T-helper 2 cell treated with Interferon-gamma antibody and Interleukin-4, amounts not matched to agents 5 μg/mL and 100 μg/mL, for 36 hours (primary cell): ENCODE results near the gene SORL1.
A peak's percentile ranks its signal among the peaks of the same experiment; 100 is the strongest.

ENCODE experiments used
- DNase-seq: peaks from one replicate; pipeline ENCODE4 v3.0.0; 2021; ENCODE audit warnings: low spot score
- H3K27ac Mint-ChIP-seq: one replicate; pipeline ENCODE4 v1.8.0; 2021; ENCODE audit warnings: mild to moderate bottlenecking, mixed read lengths
- H3K27me3 Mint-ChIP-seq: one replicate; pipeline ENCODE4 v1.8.0; 2021; ENCODE audit warnings: low read depth, mixed read lengths
- H3K36me3 Mint-ChIP-seq: one replicate; pipeline ENCODE4 v1.8.0; 2021; ENCODE audit warnings: low read depth, mixed read lengths
- H3K4me1 Mint-ChIP-seq: one replicate; pipeline ENCODE4 v1.8.0; 2021; ENCODE audit warnings: low read depth, mixed read lengths
- H3K4me3 Mint-ChIP-seq: one replicate; pipeline ENCODE4 v1.8.0; 2022; ENCODE audit warnings: mild to moderate bottlenecking, moderate library complexity, mixed read lengths
- H3K9me3 Mint-ChIP-seq: one replicate; pipeline ENCODE4 v1.8.0; 2021; ENCODE audit warnings: mixed read lengths

SORL1 gene

GRCh38 chr11:121453589-121454299 lies 1.6 kb downstream of the SORL1 start:
- peaks cover 79% of the 10 kb centered on the region for H3K4me1 Mint-ChIP-seq
- H3K9me3 Mint-ChIP-seq = no peaks in the 10 kb centered on the region
- no peaks in the 10 kb centered on the region for H3K27me3 Mint-ChIP-seq
- peaks cover 54% of the 10 kb centered on the region for H3K36me3 Mint-ChIP-seq
- H3K27ac Mint-ChIP-seq = peak overlapping the region; percentile 70
- DNase-seq = no peak
- peak overlapping the region; percentile 99 for H3K4me3 Mint-ChIP-seq

- Mint-ChIP-seq H3K9me3 (no peaks in the 10 kb centered on the region), H3K27me3 (no peaks in the 10 kb centered on the region), H3K27ac (peak overlapping the region; percentile 43), H3K36me3 (peaks cover 66% of the 10 kb centered on the region), H3K4me1 (peaks cover 79% of the 10 kb centered on the region), H3K4me3 (peak overlapping the region; percentile 99)
- no peak for DNase-seq
These were observed 3.0 kb downstream of the SORL1 start for GRCh38 chr11:121455115-121455514.

GRCh38 chr11:121456151-121456550 lies 4.0 kb downstream of the SORL1 start:
- H3K9me3 Mint-ChIP-seq = no peaks in the 10 kb centered on the region
- DNase-seq = no peak
- H3K4me1 Mint-ChIP-seq = peaks cover 77% of the 10 kb centered on the region
- peak overlapping the region; percentile 63 for H3K4me3 Mint-ChIP-seq
- no peaks in the 10 kb centered on the region for H3K27me3 Mint-ChIP-seq
- H3K36me3 Mint-ChIP-seq = peaks cover 67% of the 10 kb centered on the region
- peak overlapping the region; percentile 41 for H3K27ac Mint-ChIP-seq

- no peak for DNase-seq
- Mint-ChIP-seq H3K4me3 (no peak overlapping the region), H3K27ac (peak overlapping the region; percentile 48), H3K27me3 (no peaks in the 10 kb centered on the region), H3K4me1 (peaks cover 80% of the 10 kb centered on the region), H3K36me3 (peaks cover 72% of the 10 kb centered on the region), H3K9me3 (no peaks in the 10 kb centered on the region)
These were observed 4.8 kb downstream of the SORL1 start for GRCh38 chr11:121456816-121457431.

- Mint-ChIP-seq H3K27ac (peak overlapping the region; percentile 6), H3K36me3 (peaks cover 70% of the 10 kb centered on the region), H3K4me1 (peaks cover 88% of the 10 kb centered on the region), H3K27me3 (no peaks in the 10 kb centered on the region), H3K4me3 (peak overlapping the region; percentile 28), H3K9me3 (no peaks in the 10 kb centered on the region)
- no peak for DNase-seq
These were observed 6.4 kb downstream of the SORL1 start for GRCh38 chr11:121458551-121458950.

- Mint-ChIP-seq H3K4me3 (peak overlapping the region; percentile 28), H3K36me3 (peaks cover 61% of the 10 kb centered on the region), H3K27me3 (no peaks in the 10 kb centered on the region), H3K9me3 (no peaks in the 10 kb centered on the region), H3K27ac (peak overlapping the region; percentile 28), H3K4me1 (peaks cover 89% of the 10 kb centered on the region)
- DNase-seq = no peak
These were observed 7.4 kb downstream of the SORL1 start for GRCh38 chr11:121459413-121460017.

- H3K4me1 Mint-ChIP-seq = peaks cover 87% of the 10 kb centered on the region
- H3K27ac Mint-ChIP-seq = peak overlapping the region; percentile 38
- H3K36me3 Mint-ChIP-seq = peaks cover 48% of the 10 kb centered on the region
- no peaks in the 10 kb centered on the region for H3K27me3 Mint-ChIP-seq
- no peaks in the 10 kb centered on the region for H3K9me3 Mint-ChIP-seq
- no peak for DNase-seq
- H3K4me3 Mint-ChIP-seq = no peak overlapping the region
These were observed 8.9 kb downstream of the SORL1 start for GRCh38 chr11:121460941-121461514.

GRCh38 chr11:121461843-121462242 lies 9.7 kb downstream of the SORL1 start:
- Mint-ChIP-seq H3K36me3 (peaks cover 43% of the 10 kb centered on the region), H3K4me1 (peaks cover 88% of the 10 kb centered on the region), H3K4me3 (peak overlapping the region; percentile 35), H3K9me3 (no peaks in the 10 kb centered on the region), H3K27ac (peak overlapping the region; percentile 77), H3K27me3 (no peaks in the 10 kb centered on the region)
- DNase-seq = no peak

- H3K36me3 Mint-ChIP-seq = peaks cover 27% of the 10 kb centered on the region
- DNase-seq = no peak
- H3K4me1 Mint-ChIP-seq = peaks cover 90% of the 10 kb centered on the region
- H3K27ac Mint-ChIP-seq = peak overlapping the region; percentile 92
- no peaks in the 10 kb centered on the region for H3K27me3 Mint-ChIP-seq
- H3K9me3 Mint-ChIP-seq = no peaks in the 10 kb centered on the region
- H3K4me3 Mint-ChIP-seq = peak overlapping the region; percentile 74
These were observed 11.7 kb downstream of the SORL1 start for GRCh38 chr11:121463689-121464335.

- H3K9me3 Mint-ChIP-seq = no peaks in the 10 kb centered on the region
- H3K4me3 Mint-ChIP-seq = peak overlapping the region; percentile 74
- peak overlapping the region; percentile 92 for H3K27ac Mint-ChIP-seq
- H3K36me3 Mint-ChIP-seq = peaks cover 27% of the 10 kb centered on the region
- peak; percentile 86 for DNase-seq
- peaks cover 90% of the 10 kb centered on the region for H3K4me1 Mint-ChIP-seq
- no peaks in the 10 kb centered on the region for H3K27me3 Mint-ChIP-seq
These were observed 12.3 kb downstream of the SORL1 start for GRCh38 chr11:121464352-121464946.

GRCh38 chr11:121465709-121466062 lies 13.6 kb downstream of the SORL1 start:
- Mint-ChIP-seq H3K9me3 (no peaks in the 10 kb centered on the region), H3K4me3 (peak overlapping the region; percentile 74), H3K4me1 (peaks cover 85% of the 10 kb centered on the region), H3K27me3 (no peaks in the 10 kb centered on the region), H3K27ac (peak overlapping the region; percentile 92), H3K36me3 (peaks cover 32% of the 10 kb centered on the region)
- DNase-seq = no peak

- Mint-ChIP-seq H3K27ac (peak overlapping the region; percentile 92), H3K9me3 (no peaks in the 10 kb centered on the region), H3K27me3 (no peaks in the 10 kb centered on the region), H3K4me1 (peaks cover 81% of the 10 kb centered on the region), H3K4me3 (peak overlapping the region; percentile 74), H3K36me3 (peaks cover 35% of the 10 kb centered on the region)
- DNase-seq = peak; percentile 37
These were observed 14.1 kb downstream of the SORL1 start for GRCh38 chr11:121466063-121466794.

GRCh38 chr11:121467471-121467870 lies 15.4 kb downstream of the SORL1 start:
- Mint-ChIP-seq H3K36me3 (peaks cover 36% of the 10 kb centered on the region), H3K27ac (peak overlapping the region; percentile 70), H3K4me1 (peaks cover 80% of the 10 kb centered on the region), H3K4me3 (peak overlapping the region; percentile 74), H3K27me3 (no peaks in the 10 kb centered on the region), H3K9me3 (no peaks in the 10 kb centered on the region)
- DNase-seq = no peak
